GM21619 (cell line): ENCODE measurements around the gene KLF1.

Experiments
- ATAC-seq: cut with Tn5 transposase; IDR thresholded peaks from one replicate; pipeline ENCODE4 v1.9.1; 2021; ENCODE audit not compliant: unreplicated experiment

KLF1 gene

GRCh38 chr19:12838886-12839756 is 47.9 kb downstream of the KLF1 start:
- ATAC-seq: no peak

GRCh38 chr19:12838182-12838885 is 48.7 kb downstream of the KLF1 start, which contains the start of gene MAST1:
Gene MAST1, plus strand, starts transcription at chr19:12838515. Its CDS starts 58 bp downstream, at chr19:12838573.
- no peak for ATAC-seq

GRCh38 chr19:12837225-12837624 is 49.8 kb downstream of the KLF1 start:
- no peak for ATAC-seq

GRCh38 chr19:12836529-12836863 is 50.5 kb downstream of the KLF1 start:
- ATAC-seq: no peak

- no peak for ATAC-seq
Measured at GRCh38 chr19:12834976-12835757, 51.8 kb downstream of the KLF1 start.

GRCh38 chr19:12834566-12834943 is 52.4 kb downstream of the KLF1 start, which contains the start of gene RTBDN:
Gene RTBDN, minus strand, starts transcription at chr19:12834579. Its CDS starts 4,600 bp downstream, at chr19:12829979.
- no peak for ATAC-seq
